ENCODE results near the gene FAM50B.
A peak's percentile ranks its signal among the peaks of the same experiment; 100 is the strongest.

Gene FAM50B, protein sequence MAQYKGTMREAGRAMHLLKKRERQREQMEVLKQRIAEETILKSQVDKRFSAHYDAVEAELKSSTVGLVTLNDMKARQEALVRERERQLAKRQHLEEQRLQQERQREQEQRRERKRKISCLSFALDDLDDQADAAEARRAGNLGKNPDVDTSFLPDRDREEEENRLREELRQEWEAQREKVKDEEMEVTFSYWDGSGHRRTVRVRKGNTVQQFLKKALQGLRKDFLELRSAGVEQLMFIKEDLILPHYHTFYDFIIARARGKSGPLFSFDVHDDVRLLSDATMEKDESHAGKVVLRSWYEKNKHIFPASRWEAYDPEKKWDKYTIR

DNA sequence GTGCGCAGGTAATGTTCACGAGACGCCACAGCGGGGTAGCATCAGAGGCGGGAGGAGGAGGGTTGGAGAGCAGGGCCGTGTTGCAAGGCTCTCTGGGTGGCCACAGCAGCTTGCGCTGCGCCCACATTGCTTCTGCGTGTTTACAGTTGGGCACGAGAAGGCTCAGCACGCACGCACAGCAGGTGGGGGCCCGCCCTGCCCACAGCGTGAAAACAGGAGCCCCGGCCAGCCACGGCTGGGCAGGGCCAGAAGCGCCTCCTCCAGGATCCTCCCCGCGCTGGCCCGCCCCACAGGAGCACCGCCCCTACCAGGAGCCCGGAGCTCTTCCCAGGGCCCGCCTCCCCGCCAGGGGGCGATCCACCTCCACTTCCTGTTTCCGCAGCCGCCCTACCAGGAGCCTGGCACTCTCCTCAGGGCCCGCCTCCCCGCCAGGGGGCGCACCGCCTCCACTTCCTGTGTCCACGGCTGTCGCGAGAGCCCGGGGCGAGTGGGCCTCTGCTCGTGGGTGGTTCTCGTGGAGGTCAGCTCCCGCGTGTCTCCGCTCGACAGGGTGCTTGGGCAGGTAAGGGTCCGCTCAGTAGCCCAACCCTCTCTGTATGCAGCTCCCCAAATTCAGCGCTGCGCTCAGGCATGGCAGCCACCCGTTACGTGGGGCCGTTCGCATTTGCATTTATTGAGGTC is at the start of gene FAM50B:
Gene FAM50B, plus strand, starts transcription at position 449 of the 681 bp plus-strand sequence. CDS start 439 bp downstream, outside the sequence.
- DNase-seq (ENCODE audit: low read depth): peak; percentile 82

DNA sequence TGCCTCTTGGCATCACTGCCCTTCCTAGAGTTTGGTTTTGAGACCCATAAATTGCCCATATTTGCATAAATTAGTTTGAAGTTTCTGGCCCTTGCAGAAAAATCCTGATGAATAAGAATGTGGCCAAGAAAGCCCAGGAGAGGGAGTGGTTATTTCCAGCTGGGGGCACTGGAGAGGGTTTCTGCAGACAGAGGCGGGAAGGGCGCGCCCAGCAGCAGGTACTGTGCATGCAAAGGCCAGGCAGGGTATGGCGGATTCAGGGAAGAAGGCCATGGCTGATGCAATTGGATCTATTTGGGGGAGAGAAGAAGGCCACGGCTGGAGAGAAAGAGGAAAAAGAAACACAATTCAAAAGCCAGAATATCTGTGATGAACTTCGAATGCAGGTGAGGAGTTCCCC is 49.5 kb upstream of the FAM50B start:
- no peak for DNase-seq (ENCODE audit: low read depth)

DNA sequence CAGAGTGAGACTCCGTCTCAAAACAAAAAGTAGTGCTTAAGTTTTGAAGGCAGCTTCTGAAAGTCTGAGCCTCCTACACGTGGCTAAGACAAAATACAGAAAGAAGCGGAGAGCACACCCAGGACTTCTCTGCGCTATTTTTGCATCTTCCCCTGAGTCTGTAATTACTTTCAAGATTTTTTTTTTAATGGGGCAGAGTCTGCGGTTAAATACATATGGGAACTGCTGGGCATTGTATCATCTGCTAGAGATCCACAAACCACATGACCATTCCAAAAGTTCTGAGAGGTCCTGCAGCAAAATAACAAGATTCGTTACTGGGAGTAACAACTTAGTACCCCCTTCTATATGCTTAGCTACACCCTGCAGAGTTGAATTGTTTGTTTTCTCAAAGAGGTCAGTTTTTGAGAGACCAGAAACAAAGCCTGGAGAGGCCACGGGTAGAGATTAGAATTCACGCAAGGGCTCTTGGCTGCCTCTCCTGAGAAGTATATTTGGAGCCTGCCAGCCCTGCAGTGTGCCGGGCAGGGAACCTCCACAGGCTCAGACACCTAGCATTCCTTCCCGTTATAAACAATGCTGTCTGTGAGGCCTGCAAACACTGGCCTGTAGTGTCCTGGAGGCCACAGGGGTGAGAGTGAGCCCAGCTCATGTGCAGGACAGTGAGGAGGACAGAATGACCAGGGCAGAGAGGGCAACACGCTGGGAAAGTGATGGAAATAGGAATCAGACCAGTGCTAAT is 48.2 kb upstream of the FAM50B start:
- DNase-seq (ENCODE audit: low read depth): no peak

- DNase-seq (ENCODE audit: low read depth): no peak
These were observed 47.2 kb upstream of the FAM50B start for GRCh38 chr6:3801960-3802359.

GRCh38 chr6:3803627-3804468 is 45.3 kb upstream of the FAM50B start:
- no peak for DNase-seq (ENCODE audit: low read depth)

GRCh38 chr6:3804964-3805363 is 44.2 kb upstream of the FAM50B start:
- DNase-seq (ENCODE audit: low read depth): no peak

DNA sequence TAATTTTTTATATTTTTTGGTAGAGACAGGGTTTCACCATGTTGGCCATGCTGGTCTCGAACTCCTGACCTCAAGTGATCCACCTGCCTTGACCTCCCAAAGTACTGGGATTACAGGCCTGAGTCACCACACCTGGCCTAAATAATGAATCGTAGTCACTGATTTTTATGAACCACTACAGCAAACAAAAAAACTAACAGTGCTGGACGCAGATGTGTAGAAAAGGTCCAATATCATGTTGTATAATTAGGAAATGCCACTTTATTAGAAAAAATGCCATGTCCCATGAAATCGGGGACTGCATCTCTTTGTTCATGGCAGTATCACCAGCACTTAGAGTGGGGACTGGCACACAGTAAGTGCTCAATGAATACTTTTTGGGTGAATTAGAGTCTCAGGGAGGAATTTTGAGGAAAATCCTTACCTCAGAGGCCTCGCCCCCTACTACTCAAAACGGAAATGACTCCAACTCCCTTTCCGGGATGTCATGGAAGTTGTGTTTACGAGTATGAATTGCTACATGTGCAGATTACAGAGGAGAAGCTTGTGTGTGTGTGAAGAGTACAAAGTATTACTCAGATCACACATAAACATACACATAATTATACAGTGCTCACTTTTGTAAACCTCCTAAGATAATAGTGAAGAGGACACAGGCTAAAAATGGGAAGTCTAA is 43.6 kb upstream of the FAM50B start:
- no peak for DNase-seq (ENCODE audit: low read depth)

GRCh38 chr6:3806169-3806922 is 42.8 kb upstream of the FAM50B start:
- DNase-seq (ENCODE audit: low read depth): no peak

GRCh38 chr6:3808199-3808598 is 41.0 kb upstream of the FAM50B start:
- DNase-seq (ENCODE audit: low read depth): no peak

GRCh38 chr6:3808759-3809514 is 40.2 kb upstream of the FAM50B start:
- no peak for DNase-seq (ENCODE audit: low read depth)

GRCh38 chr6:3809515-3809891 is 39.7 kb upstream of the FAM50B start:
- no peak for DNase-seq (ENCODE audit: low read depth)

DNA sequence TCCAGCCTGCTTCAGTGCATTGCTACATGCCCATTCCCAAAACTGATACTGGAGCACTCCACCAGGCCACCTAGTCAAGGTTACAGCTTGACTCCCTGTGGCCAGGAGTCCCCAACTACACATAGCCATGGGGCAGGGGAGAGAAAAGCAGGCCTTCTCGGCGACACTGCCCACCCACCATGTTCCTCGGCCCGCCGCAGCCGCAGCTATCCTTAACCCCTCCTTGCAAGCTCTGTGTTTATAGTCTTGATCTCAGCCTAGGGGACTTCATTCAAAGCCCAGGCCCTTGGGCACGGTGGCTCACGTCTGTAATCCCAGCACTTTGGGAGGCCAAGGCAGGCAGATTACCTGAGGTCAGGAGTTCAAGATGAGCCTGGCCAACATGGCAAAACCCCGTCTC is 39.2 kb upstream of the FAM50B start:
- no peak for DNase-seq (ENCODE audit: low read depth)

- DNase-seq (ENCODE audit: low read depth): no peak
These were observed 38.0 kb upstream of the FAM50B start for GRCh38 chr6:3811191-3811590.

- DNase-seq (ENCODE audit: low read depth): no peak
These were observed 36.6 kb upstream of the FAM50B start for GRCh38 chr6:3812596-3812995.

GRCh38 chr6:3813150-3813780 is 35.9 kb upstream of the FAM50B start:
- no peak for DNase-seq (ENCODE audit: low read depth)

DNA sequence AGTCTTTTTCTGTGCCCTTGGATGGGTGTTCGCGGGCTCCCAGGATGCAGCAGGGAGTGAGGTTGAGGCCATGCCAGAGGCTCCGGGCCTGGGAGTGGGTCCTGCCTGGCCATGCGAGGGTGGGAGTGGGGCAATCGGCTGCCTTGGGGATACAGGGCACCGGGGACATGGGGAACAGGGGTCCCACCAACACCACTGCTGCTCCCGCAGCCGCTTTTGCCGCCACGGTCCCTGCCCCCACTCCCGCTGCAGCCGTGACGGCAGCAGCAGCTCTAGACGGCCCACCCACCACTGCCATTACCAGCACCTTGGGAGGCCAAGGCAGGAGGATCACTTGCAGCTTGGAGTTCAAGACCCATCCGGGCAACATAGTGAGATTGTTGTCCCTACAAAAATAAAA is 35.3 kb upstream of the FAM50B start:
- no peak for DNase-seq (ENCODE audit: low read depth)

- no peak for DNase-seq (ENCODE audit: low read depth)
These were observed 34.6 kb upstream of the FAM50B start for GRCh38 chr6:3814539-3814938.

GRCh38 chr6:3816251-3816650 is 32.9 kb upstream of the FAM50B start:
- DNase-seq (ENCODE audit: low read depth): no peak

Data from stimulated activated CD8-positive, alpha-beta memory T cell treated with anti-CD3 and anti-CD28 coated beads, Interleukin-15, amount 100 ng/mL, for 1 hour (primary cell).